Endothelial cell of hepatic sinusoid (primary cell): ENCODE data around the gene BMP8A.

Experiments used
- in situ Hi-C: cut with HindIII; loops from 2 replicates; pipeline ENCODE4 v1.10.0; 2017; ENCODE audit warnings: low sequenced_read_pairs

BMP8A gene

DNA sequence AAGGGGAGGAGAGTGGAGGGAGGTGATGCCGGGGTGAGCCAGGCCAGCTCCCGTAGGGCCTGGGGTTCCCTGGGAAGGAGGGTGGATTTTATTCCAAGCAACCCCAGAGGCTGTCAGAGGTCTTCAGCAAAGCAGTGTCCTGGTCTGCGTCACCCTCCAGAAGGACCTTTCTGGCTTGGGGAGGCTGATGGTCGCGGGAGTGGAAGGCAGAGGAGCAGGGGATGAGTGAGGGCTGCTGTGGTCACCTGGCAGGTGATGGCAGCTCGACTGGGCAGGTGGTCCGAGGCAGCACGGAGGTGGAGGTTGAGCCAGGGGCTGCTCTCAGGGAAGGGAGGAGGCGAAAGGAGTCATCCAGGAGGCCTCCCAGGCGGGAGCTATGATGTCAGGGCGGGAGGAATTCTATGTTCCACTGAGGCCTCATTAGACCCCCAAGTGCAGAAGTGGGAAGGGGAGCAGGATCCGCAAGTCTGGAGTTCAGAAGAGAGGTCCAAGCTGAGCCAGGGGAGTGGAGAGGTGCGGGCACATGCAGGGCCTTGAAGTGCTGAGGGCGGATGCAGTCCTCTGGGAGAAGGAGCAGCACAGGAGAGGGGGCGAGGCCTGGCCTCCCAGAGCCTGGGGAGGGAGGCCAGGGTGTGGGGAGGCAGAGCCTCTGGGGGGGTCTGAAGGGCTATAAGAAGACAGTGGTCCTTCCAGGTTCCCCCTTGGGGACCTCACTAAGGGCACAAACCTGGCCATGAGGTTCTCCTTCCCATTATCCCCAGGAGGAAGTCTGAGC is 33.3 kb downstream of the BMP8A start:
- in situ Hi-C loops, result loop anchor here (25.0 kb wide), 1 partner anchor 437 kb away; no protein-coding TSS in a partner anchor

DNA sequence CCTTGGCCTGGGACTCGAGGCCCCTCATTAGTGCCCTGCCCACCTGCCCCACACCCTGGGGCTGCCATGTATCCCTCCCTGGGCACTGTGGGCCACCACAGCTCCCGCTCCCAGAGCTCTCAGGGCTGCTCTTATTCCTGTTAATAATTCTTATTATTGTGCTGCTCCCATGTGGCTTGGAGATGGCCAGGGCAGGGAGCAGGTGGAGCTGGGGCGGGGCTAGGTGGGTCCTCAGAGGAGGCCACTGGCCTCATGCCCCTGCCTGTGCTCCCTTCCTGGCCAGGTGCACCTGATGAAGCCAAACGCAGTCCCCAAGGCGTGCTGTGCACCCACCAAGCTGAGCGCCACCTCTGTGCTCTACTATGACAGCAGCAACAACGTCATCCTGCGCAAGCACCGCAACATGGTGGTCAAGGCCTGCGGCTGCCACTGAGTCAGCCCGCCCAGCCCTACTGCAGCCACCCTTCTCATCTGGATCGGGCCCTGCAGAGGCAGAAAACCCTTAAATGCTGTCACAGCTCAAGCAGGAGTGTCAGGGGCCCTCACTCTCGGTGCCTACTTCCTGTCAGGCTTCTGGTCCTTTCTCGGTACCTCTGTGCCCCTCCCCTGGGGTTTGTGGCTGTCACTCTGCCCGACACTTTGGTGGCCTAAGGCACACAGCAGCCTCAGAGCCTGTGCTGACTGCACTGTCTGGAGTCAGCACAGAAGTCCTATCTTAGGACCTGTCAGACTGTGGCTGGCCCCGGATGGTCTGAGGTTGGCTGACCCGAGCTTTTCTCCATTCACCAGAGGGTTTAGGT is 34.1 kb downstream of the BMP8A start:
- in situ Hi-C loops, result loop anchor here (25.0 kb wide), 1 partner anchor 438 kb away; no protein-coding TSS in a partner anchor

DNA sequence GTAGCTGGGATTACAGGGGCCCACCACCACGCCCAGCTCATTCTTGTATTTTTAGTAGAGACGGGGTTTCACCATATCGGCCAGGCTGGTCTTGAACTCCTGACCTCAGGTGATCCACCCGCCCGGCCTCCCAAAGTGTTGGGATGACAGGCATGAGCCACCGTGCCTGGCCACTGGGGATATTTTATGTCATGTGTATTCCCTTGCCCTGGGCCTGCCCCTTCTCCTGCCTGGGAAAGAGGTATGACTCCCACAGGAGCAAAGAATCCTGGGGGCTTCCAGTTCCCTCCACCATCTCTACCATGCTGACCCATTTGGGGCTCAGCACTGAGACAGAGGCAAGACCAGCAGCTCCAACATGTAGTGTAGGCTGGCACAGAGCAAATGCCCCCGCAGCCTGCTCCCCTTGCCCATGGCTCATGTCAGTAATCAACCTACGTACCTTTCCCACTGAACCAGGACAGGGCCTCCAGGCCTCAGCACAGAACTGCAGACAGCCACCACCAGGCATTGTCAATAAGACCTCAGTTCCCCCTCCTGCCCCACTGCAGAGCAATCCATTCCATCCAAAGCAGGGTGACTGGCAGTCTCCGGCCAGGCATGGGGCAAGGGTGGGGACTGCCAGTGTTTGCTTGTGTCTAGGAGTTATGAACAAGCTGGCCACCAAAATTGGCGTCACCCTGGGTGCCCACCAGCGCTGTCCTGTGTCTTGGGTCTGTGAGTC is 35.2 kb downstream of the BMP8A start:
- in situ Hi-C loops, result loop anchor here (25.0 kb wide), 1 partner anchor 439 kb away; no protein-coding TSS in a partner anchor

DNA sequence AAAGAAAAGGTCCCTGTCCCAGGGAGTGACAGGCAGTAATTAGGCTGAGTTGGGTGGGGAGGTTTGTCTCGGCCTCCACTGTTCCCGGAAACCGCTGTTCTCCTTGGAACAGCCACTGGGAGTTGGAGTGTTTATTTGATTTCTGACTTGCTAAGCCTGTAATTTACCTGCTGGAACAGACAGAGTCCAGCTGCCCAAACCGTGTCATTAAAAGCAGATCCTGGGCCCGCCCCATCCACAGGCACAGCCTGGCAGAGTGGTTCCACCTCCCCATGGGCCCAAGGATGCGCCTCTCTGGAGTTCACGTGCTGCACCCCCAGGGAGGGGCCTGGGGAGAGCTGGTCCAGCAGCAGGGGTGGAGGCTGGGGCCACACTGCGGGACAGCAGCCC is 35.7 kb downstream of the BMP8A start:
- in situ Hi-C loops, result loop anchor here (25.0 kb wide), 1 partner anchor 440 kb away; no protein-coding TSS in a partner anchor

DNA sequence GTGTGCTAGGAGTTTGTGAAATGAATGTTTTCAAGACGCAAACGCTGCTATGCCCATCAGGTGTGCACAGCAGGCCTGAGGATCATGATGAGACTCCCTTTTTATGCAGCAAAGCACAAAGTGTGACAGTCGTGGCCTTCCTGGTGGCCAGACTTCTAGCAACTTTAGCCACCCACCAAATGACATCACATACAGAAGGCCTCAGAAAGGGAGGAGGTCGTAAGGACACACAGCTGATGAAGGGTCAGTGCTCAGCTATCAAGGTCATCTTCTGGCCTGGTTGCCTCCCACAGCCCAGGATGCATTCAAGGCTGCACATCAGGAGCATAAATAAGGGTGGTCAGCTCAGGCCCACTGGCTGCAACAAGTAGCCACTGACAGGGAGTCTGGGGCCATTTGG is 36.6 kb downstream of the BMP8A start:
- in situ Hi-C loops, result loop anchor here (25.0 kb wide), 1 partner anchor 441 kb away; no protein-coding TSS in a partner anchor

DNA sequence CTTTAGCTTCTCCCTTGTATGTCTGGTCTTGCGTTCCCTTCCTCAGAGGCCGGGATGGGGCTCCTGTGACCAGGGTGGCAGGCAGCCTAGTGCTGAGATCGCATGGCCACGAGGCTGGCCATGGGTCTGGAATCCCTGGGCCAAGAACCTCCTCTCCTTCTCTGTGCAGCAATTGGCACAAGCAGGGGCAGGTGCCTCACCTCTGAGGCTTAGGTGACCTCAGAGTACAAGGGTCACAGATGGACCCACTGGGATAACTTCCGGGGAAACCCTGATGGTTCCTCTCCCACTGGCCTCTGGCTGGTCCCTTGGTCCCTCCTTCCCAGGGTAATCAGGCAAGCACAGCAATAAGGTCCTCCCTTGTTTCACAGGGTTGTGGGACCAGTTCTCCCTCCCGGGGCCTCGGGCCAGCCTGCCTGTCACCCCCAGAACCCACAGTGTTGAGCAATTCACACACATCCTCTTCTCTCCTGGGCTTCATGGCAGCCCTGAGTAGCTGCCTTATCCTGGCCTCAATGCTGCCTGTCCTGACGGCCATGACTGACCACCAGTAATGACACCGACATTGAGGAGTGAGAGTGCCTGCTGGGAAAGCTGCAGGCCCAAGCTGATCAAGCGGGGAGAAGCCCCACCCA is 38.6 kb downstream of the BMP8A start:
- in situ Hi-C loops, result loop anchor here (25.0 kb wide), 1 partner anchor 443 kb away; no protein-coding TSS in a partner anchor

DNA sequence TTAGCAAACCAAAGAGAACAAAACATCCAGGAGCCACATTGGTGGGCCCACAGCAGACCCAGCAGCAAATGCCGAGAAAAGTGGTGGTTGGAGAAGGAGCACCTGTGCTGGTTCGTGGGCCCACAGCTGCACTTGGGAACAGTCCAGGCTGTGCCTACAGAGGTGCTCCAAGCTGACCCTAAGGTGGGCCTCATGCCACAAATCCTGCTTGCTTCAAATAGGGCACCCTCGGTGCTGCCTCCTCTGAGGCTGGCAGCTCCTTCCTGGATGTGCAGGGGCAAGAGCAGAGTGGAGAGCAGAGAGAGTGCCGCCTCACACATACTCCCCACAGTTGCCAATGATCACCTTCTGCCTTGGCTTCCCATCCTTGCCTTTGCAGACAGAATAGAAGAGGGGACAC is 40.1 kb downstream of the BMP8A start:
- in situ Hi-C loops, result loop anchor here (25.0 kb wide), 1 partner anchor 444 kb away; no protein-coding TSS in a partner anchor

DNA sequence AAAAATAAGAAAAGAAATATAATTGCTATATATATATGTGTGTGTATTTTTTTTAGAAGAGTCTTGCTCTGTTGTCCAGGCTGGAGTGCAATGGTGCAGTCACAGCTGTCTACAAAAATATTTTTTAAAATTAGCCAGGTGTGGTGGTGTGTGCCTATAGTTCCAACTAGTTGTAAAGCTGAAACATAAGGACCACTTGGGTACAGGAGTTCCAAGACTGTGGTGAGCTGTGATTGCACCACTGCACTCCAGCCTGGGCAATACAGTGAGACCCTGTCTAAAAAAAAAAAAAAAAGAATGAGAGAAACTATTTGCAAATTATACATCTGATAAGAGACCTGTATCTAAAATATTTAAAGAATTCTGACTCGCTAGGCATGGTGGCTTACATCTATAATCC is 42.0 kb downstream of the BMP8A start:
- in situ Hi-C loops, result loop anchor here (25.0 kb wide), 1 partner anchor 446 kb away; no protein-coding TSS in a partner anchor

DNA sequence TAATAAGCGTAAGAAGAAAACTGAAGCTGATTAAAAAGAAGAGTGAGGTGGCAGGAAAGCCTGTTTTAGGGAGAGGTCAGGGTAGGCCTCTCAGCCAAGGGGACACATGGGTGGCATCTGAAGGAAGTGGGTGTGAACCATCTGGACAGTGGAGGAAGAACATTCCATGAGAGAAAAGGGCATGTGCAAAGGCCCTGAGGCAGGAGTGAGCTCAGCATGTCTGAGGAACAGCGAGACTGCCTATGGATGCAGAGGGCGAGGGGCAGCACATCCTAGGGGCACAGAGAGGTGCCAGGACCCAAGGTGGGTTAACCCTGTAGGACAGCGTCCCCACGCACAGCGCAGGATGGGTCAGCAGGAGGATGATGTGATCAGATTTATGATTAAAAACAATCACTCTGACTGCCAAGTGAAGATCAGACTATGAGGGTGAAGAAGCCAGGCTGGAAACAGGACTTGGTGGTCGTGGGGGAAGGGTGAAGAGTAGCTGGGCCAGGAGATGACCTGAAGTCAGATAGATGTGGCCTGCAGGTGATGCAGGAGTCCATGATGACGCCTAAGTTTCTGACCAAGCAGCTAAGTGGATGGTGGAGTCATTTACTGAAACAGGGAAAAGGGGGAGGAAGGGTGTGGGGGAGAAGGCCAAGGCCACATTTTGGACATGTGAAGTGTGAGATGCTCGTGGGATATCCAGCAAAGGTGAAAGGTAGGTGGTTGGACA is 47.3 kb downstream of the BMP8A start:
- in situ Hi-C loops, result loop anchor here (5.0 to 25.0 kb wide), 3 partner anchors 81 to 451 kb away; no protein-coding TSS in a partner anchor

DNA sequence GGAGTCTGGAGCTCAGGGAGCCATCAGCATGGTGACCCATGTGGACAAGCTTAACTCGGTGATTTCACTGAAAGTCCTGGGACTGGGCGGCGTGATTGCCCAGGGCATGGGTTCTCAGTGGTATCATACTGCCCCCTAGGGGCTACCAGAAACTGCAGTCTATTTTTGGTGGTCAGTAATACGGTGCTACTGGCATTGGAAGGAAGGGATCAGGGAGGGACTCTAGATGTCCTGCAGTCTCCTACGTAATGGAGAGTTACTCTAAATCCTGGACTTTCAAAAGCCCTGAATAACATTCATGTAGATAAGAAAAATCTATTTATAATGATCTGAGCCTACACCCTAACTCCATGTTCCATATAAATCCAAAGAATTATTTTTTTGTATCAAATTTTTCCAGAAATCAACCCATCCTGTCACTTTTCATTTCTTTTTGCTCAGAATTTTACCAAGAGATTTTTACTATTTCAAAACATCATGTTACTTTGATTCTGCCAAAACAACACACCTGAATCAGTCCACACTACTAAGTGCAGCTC is 47.9 kb downstream of the BMP8A start:
- in situ Hi-C loops, result loop anchor here (5.0 to 25.0 kb wide), 3 partner anchors 82 to 452 kb away; no protein-coding TSS in a partner anchor

DNA sequence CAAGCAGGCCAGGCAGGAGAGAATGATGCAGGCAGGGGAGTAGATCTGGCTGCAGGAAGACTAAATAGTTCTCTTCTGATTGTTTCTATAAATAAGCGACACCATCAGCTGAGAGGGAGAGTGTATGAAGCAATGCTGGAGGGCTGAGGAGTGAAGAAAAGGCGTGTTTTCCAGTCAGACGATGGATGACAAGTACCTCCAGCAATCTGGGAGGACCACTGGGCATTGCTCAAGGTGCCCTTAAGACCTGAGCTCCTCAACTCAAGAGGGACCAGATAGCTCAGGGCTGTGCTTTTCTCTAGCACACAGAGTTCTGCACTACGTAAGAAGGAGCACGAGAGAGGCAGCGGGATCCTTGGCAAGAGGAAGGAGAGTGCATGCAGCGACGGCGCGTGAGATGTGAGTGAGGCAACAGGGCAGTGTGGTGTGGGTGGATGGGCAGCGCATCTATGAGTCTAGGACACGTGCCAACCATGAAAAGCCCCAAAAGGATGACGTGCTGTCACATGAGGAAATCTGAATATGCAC is 49.1 kb downstream of the BMP8A start:
- in situ Hi-C loops, result loop anchor here (25.0 kb wide), 1 partner anchor 453 kb away; no protein-coding TSS in a partner anchor

DNA sequence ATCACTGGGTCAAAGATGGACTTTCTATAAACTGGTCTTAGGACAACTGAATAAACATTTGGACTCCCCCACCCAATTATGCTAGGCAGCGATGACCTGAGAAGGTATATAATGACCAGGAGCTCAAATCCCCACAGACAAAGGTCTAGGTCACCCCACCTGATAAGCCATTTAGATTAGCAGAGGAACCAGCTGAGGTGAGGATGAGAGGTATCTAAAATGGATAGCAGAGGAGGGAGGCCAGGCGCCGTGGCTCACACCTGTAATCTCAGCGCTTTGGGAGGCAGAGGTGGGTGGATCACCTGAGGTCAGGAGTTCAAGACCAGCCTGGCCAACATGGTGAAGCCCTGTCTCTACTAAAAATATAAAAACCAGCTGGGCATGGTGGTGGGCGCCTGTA is 51.5 kb downstream of the BMP8A start:
- in situ Hi-C loops, result loop anchor here (25.0 kb wide), 1 partner anchor 456 kb away; no protein-coding TSS in a partner anchor

DNA sequence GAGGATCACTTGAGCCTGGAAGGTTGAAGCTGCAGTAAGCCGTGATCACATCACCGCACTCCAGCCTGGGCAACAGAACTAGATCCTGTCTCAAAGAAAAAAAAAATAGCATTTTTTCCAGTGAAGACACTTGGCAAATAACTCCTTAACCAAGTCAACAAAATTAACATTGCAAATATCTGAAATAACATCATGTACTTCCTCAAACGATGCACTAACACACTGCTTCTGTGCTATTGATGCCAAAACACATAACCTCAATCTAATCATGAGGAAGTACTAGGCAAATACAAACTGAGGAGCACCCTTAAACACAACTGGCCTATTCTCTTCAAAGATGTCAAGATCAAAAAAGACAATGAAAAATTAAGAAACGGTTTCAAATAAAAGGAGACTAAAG is 52.9 kb downstream of the BMP8A start:
- in situ Hi-C loops, result loop anchor here (25.0 kb wide), 1 partner anchor 457 kb away; no protein-coding TSS in a partner anchor

DNA sequence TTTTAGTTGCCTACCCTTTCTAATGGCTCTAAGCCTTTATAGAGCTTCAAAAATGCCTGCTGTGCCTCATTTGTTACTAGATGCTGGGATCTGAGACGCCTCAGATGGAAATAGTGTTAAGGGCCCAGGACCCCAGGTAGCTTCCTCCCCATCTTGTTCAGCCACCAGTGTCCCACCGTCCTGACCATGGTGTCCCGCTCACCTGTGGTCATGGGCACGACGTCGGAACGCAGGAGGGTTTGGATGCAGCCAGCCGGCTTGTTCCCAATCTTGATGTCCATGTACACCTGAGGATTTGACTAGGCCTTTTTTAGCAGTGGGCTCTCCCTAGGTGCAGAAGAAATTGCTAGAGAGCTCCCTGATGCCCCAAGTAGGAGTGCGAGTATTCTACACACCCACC is 54.1 kb downstream of the BMP8A start:
- in situ Hi-C loops, result loop anchor here (25.0 kb wide), 1 partner anchor 458 kb away; no protein-coding TSS in a partner anchor

DNA sequence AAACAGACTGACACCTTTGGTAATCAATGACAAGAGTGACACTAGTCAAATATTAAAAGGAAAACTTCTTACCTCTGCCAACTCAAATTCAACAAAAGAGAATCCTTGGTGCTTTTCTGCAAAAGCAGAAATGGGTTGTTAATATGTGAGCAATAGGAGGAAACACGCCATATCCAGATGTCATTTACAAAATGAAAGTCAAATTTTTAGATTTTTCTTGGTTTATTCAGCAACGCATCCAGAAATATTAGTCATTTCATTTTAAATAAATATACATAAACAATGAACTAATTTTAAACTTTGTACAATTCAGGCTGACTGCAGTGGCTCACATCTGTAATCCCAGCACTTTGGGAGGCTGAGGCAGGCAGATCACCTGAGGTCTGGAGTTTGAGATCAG is 62.8 kb downstream of the BMP8A start:
- in situ Hi-C loops, result no loop called here

DNA sequence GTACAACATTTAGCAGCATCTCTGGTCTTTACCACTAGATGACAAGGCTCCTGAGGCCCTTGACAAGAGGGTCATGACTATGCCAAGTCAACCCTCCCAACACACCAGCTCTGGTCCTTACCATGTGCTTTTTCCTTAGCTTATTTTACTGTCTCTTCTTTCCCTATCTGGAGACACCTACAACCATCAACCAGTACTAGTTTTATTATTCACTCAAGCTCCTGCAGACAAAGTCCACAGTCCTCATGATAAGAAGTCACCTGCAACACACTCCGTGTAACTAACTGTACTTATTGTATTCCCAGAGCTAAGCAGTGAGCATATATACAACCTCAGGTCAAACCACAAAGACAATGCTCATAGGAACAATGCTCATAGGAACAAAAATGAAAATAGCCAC is 69.8 kb downstream of the BMP8A start:
- in situ Hi-C loops, result no loop called here

DNA sequence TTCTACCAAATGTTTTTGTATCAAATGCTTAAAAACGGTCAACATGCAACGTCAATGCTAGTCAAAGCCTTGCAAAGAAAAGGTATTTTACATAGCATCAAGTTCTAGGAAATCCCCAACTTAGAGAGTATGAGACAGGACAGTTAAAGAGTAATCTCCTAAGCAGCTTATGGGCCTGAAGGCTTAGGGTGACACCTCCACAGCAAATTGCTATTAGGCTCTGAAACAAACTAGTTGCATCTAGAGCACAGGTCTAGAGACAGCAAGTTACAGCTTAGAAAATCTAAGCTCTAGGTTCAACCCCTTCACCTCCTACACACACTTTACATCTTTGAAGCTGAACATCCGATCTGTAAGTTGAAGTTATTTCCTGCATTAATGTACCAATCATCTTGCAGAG is 71.5 kb downstream of the BMP8A start:
- in situ Hi-C loops, result no loop called here

DNA sequence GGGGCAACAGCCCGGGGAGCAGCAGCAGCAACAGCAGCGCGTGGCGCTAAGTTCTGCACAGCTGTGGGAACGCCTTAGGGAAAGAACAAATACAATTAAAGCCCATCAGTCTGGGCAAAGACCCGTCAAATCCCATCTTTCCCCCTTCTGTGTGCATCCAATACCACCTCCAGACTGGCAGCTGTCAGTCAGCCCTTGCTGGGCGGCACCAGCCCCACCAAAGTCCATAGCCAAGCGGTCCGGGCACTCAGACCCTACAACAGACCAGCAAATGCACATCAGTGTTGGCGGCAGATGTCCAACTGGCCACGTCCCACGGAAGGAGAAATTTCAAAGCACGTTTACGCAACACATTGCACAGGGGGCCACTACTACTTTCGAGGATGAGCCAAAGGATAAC is 72.2 kb downstream of the BMP8A start:
- in situ Hi-C loops, result no loop called here

DNA sequence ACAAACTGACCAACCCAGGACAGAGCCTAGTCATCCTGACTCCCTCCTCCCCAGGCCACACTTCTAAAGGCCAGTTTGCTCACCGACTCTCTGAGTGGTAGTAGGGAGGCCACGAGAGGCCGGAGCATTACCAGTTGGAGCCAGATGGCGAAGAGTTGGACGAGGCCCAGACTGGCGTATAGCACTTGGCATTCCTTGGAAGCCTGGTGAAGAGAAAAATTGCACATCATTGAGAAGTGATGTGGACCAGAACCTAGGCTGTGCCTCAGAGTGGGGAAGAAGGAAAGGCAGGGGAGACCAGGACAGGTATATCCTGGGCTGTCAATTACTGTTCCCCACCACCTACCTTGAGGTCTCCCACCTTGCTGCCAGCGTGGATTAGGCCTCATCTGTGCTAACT is 72.9 kb downstream of the BMP8A start:
- in situ Hi-C loops, result no loop called here
